ENCODE results near the gene SMPX.

DNA sequence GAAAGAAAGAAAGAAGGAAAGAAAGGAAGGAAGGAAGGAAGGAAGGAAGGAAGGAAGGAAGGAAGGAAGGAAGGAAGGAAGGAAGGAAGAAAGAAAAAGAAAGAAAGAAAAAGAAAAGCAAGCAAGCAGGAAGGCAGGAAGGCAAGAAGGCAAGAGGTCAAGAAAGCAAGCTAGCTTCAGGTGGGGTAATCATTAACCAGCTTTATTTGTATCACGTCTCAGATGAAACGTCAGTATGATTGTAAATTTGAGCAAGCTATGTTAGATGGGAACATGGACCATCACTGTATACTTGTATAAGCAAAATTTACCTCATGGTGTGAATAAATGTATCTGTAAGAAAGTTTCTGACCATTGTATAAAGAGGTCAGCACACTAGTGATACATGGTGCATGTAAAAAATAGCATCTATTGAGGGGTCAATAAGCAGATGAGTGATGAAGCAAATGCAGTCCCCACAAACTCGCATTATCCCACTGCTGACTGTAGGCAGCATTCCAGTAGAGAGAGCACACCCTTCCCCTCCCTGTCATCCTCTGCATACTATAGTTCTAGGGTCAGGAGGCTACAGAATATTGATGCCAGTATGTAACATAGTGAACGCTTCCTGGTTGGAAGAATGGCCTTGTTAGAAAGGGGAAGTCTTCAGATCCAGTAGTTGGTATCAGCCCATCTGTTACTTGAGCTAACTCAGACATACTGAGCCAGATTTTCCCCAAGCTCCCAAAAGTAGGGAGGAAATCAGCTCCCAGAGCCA is 83.3 kb downstream of the SMPX start:
- TF ChIP-seq, protein P1, sequence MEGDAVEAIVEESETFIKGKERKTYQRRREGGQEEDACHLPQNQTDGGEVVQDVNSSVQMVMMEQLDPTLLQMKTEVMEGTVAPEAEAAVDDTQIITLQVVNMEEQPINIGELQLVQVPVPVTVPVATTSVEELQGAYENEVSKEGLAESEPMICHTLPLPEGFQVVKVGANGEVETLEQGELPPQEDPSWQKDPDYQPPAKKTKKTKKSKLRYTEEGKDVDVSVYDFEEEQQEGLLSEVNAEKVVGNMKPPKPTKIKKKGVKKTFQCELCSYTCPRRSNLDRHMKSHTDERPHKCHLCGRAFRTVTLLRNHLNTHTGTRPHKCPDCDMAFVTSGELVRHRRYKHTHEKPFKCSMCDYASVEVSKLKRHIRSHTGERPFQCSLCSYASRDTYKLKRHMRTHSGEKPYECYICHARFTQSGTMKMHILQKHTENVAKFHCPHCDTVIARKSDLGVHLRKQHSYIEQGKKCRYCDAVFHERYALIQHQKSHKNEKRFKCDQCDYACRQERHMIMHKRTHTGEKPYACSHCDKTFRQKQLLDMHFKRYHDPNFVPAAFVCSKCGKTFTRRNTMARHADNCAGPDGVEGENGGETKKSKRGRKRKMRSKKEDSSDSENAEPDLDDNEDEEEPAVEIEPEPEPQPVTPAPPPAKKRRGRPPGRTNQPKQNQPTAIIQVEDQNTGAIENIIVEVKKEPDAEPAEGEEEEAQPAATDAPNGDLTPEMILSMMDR (IDR thresholded peaks at IDR 0.05), result no peak
- no peak for TF ChIP-seq POLR2A (IDR thresholded peaks at IDR 0.05)

All from testis (tissue), 2 donors.